ENCODE measurements around the gene ZBTB16.

DNA sequence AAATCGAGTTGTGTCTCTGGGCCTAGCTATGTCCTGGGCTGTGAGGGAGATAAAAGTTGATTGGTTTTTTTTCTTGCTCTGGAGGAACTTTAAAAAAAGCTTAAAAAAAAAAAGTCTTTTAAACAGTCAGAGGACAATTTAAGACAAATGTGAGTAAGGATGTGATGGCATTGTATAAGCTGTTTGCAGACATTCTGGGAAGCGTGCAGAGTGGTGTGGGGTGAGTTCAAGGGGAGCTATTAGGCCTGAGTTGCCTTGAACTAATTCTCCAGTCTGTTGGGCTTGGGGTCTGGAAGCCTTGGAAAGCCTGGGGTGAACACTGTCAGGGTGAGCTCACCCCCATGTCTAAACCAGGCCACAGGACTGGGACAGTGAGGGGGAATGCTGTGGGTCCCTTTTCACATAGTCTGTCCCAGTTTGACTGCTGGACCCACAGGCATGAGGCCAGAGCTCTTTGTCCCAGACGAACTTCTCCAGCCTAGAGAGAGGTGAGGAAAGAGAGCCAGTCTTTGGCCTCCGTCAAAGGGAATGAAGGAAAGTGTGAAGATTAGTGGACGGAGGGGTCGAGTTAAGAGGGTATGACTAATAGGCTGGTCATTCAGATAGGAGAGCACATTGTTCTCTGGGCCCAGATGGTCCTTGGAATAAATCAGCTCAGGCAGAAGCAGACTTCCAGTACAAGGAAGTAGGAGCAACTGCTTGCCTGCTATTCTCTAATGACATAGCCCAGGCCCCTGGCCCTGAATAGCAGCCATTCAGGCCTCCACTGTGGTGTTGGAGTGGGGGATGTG lies 160.2 kb downstream of the ZBTB16 start:
- TF ChIP-seq POLR2A (IDR thresholded peaks at IDR 0.05) (no peak), CTCF (IDR thresholded peaks at IDR 0.05) (no peak)

Measured in uterus (tissue), 2 donors.